GM19467 (cell line): ENCODE measurements around the gene FBN2.

Experiments used
- ATAC-seq: cut with Tn5 transposase; IDR thresholded peaks from one replicate; pipeline ENCODE4 v1.9.1; 2021; ENCODE audit warnings: mild to moderate bottlenecking, moderate library complexity; ENCODE audit not compliant: unreplicated experiment

Gene FBN2

DNA sequence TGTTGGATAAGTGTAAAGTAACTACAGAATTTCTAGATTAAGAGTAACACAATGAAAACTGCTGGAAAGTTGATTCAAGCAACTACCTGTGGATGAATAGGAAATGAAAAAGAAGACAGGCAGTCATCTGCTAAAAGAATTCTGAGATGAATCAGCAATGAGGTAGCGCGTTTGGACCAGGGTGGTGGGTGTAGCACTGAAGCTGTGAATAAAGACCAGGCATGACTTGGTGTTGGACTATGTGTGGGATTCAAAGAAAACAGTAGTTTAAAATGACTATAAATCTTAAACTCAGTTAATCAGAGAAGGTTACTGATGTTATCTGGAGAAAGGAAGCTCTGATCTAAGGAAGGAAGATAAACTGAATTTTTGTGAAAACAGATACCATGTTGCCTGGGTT is 159.8 kb downstream of the FBN2 start:
- ATAC-seq: no peak

DNA sequence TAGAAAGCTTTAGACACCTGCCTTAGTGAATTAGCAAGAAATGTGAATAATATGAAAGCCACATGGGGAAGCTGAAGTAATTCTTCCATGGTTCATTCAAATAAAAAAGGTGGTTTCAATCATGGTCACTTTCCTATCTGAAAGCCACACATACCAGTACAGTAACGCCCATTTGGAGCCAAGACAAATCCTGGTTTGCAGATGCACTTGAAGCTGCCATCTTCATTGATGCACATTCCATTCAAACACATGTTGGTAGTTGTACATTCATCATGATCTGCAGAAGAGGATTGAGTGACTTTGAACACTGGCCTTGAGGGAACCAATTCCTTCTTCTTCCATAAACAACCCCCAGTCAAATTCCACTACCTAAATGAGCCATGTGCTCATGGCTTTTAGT is 161.5 kb downstream of the FBN2 start:
- no peak for ATAC-seq

DNA sequence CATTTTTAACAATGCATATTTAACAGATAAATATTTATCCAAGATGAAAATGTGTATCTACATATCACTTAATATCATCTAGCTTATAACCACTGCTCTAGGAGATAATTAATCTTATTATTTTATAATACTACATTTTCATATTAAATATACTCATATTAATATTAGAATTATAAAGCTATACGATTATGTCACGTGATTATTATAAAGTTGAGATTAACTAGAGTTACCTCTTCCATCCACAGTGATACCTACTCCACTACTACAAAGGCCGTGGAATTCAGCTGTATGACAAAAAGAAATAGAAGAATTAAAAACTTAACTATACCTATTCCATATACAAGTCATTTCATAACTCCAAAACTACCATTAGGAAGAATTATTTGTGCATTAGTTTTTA is 171.9 kb downstream of the FBN2 start:
- no peak for ATAC-seq

DNA sequence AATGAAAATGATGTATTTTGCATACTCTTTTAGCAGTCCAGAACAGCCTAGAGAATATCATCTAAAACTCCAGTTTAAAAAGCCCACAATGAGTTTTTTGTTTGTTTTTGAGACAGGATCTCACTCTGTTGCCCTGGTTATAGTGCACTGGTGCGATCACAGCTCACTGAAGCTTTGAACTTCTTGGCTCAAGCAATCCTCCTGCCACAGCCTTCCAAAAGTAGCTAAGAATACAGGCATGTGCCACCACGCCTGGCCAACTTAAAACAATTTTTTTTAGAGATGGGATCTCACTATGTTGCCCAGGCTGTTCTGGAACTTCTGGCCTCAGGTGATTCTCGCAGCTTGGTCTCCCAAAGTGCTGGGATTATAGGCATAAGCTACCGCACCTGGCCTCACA is 175.7 kb downstream of the FBN2 start:
- no peak for ATAC-seq

DNA sequence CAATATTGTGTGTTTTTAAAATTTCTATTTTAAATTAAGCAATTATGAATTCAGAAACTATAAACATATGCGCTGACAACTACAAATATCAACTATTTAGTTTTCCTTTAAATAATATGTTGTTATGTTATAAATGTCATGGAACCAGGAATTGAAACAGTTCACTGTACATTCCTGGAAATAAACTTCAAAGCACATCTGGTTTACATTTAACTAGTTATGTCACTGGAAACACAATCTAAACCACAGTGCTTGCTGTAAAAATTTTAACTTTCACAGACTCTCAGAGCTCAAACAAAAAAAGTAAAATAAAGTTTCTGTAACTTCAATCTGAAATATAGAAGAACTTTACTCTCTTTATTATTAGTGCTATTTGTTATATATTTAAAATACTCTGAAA is 179.2 kb downstream of the FBN2 start:
- ATAC-seq: no peak

DNA sequence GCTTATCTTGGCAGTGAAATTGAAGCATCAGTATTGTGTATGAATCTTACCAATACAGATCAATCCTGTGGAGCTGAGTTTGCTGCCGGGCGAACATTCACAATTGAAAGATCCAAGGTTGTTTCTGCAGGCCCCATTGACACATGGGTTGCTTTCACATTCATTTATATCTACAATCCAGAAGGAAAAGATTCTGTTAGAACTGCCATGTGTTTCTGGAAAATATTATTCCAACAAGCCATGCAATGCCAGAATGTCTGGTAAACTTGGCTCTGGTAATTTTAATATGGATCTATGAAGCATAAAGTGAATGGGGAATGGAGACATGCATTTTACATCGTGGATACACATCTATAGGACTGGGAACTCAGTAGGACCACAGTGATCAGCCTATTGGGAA is 180.8 kb downstream of the FBN2 start:
- ATAC-seq: no peak

DNA sequence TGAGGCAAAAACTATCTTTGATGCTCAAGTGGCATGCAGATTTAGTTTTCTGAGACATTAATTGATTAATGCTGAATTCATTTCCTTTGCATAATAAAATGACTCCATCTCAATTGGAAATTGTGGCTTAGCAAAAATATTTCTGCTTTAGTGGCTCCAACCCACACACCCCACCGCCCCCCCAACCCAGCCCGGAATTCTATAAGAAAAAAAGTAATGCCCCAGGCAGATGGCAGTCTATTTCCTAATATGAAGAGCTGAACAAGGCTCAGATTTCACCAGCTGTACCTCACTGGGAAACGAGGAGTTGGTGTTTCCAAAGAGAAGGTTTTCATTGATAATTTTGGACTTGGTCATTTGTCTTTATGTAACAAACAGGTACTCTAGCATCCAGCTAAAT is 182.1 kb downstream of the FBN2 start:
- no peak for ATAC-seq

DNA sequence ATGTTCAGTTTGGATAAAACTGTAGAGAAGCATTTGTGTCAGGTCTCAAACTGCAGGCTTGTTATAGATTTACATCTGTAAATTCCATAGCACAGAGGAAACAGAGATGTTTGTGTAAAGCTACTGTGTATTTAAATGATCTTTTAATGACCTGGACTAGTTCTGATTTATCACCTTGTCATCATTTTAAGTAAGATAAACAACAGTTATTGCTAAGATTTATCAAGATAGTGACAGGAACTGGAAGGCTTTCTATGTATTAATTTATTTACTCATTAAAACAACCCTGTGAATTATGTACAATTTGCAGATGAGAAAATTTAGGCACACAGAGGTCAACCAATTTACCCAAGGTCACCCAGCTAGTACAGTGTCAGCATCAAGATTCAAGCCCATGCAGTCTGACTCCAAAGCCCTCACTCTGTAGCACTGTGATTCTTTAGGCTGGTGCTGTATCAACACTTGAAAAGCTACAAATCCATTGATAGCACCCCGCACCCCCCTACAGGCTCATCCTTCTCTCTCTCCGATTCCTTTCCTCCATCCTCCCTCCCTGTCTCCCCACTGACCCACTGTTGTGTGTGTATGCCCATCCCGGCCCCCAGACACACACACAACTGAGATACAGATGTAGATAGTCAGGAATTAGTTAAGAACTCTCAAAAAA is 184.5 kb downstream of the FBN2 start:
- no peak for ATAC-seq

DNA sequence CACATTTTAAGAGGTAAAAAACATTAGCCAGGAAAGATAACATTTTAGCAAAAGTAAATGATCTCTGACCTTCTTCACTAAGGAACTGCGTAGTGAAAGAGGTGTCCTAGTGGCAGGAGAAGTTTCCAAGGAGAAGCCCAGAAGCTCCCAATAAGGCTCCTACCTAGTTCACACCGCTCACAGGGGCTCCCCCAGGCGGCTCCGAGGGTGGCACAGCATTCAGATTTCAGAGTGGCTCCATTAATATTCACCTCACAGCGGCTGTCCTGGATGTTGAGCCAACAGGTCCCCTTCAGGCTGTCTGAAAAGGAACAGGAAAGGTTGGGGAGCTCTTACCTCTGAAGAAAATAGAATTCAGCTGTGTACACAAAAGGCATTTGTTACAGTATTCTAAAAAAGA is 187.3 kb downstream of the FBN2 start:
- no peak for ATAC-seq

DNA sequence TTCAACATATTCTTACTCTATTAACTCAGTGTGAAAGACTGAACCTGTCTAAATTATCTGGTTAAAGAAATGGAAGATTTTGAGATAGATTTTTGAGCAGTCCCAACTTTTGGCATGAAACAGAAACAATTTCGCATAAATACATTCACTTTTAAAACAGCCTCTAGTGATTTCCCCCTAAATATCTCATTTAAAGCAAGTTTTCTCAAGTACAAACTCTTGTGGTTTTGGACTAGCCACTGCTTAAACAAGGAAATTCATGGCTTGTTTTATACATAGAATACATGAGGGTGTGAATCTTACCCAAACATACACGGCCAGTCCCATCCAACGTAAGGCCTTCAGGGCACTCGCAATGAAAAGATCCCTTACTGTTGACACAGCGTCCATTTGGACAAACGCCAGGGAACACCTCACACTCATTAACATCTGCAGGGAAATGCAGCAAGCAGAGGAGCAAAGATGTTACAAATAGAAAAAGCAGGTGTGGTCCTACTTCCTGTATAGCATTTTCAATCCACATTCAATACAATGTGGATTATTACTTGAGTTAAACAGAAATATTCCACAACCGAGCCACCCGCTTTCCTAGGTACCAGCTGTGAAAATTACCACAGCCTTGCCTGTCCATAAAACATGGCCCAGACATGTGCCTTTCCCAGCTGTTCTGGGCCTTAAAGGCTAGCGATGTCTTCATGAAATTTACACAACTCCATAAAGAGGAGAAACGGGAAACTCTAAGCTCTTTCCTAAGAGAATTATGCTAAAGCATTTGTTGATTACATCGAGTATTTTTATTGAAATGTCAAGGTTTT is 188.8 kb downstream of the FBN2 start:
- ATAC-seq: no peak

DNA sequence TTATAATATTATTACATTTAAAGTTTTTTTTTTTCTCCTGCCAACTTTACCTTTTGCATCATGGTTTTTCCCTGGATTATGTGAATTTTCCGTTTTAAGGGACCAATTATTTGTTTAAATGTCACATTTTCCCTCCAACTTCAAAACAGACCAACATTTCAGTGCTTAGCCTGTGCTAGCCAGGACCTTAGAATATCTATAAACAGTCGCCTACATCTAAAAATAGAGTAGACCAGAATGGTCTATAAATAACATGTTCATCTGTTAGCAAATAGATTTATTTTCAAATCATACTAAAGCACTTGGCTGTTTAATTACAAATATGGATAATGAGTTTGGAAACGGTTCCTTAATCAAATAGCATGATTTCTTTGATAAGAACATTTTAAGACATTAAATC is 192.0 kb downstream of the FBN2 start:
- ATAC-seq: no peak

DNA sequence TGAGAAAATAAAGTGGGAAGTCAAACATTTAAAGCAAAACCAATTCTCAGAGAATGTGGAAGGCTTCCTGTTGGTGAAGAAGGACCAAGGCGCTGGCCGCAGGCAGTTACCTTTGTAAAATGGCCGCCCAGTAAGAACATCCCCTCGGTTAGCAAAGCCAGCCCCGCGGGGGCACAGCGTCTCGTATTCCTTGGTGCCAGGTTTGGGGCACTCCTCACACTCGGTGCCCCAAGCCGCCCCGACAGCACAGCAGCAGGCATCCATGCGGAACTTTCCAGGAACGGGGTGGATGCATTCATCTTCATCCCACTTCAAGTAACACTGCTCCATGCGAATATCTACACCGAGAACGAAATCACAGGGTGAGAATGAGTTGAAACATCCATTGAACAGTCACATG is 192.8 kb downstream of the FBN2 start:
- no peak for ATAC-seq

DNA sequence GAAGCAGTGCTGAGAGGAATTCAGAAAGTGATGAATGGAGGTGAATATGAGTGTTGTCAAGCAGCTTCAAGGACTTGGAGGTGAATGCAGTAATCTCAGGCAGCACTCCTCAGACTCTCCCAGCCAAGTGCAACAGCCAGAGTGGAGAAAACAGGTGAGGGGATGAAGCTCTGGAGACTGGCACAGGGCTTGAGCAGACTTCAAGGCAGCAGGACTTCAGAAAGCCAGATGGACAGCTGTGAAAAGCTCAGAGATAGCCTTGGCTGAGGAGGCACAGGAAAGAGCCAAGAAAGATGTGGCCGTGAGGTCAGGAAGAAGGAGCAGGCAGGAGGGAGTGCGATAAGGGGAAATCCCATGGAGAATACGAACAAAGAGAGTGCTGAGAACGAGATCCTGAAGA is 194.9 kb downstream of the FBN2 start:
- ATAC-seq: no peak

DNA sequence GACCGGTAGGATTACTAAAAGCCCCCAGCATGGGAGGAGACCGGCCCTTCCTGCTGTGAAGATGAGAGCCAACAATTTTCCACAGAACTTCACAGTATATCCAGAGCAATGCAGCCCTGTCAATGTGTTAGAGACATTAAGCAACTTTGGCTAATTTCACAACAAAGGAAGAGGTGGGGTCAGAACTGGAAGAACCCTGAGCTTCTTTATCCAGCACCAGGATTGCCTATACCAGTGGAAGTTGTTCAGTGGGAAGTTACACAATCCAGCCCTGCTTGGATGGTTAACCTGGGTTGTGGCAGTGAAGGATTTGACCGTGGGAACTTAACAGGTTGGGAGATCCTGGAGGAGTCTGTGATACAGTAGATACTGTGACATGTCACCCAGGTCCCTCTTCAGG is 197.0 kb downstream of the FBN2 start:
- ATAC-seq: no peak

DNA sequence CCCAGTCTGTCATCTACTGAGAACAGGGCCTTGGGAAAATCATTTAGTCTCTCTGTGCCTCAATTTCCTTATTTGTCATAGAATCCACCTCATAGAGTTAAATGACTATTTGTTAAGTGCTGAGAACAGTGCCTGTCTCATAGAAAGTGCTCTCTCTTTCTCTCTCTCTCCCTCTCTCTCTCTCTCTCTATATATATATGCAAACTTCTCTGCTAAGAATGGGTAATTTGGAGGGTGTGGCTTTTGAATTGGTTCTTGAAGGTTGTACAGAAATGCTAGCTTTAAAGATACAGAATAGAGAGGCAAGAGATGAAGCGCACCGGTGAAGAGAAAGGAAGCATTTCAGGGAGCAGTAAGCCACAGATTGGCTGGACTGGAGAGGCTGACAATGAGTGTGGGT is 197.4 kb downstream of the FBN2 start:
- no peak for ATAC-seq

DNA sequence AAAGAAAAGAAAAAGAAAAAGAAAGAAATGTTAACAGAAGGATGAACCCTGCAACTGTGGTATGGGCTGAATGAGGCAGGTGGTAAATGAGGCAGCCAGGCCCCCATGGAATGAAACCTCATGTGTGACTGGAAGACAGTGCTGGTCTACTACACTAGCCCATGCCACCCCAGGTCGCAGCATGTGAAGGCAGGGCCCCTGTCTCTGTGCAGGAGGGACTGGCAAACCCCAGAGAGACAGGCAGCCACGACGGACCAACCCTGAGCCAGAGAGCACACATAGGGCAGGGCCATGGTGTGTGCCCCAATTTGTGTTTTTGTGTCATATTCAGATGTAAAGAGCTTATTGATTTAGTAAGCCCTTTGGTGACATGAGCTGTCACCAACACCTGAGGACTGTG is 198.5 kb downstream of the FBN2 start:
- no peak for ATAC-seq

DNA sequence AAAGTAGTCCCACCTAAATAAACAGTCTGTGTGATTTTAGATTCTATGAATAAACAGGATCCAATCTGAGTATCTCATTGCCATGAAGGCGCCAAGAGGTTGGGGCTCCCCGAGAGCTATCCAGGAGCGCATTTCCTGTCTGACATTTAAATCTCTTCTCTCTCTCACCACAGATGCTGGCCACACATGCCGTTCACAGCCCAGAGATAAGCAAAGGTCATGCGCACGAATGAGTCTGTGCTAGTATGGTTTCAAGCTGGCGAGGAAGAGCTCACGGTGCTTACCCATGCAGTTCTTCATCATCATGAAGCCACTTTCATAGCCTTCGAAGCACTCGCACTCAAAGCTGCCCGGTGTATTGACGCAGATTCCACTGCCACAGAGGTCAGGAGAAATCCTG is 199.4 kb downstream of the FBN2 start:
- ATAC-seq: no peak

DNA sequence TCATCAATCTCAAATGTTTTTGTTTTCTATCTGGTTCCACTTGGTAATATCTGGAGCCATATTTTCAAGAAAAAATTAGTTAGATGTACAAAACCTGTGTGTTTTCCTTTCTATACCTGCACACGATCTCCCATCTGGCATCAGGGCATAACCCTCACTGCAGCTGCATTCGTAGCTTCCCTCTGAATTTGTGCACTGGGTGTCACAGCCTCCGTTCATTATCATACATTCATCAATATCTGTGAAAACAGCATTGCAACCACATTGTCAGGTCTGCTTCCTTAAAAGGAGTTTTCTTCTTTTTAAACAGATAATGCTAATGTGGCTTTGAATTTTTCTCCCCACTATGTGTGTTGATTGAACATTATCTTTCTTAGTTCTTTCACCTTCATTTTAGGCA is 202.7 kb downstream of the FBN2 start:
- ATAC-seq: no peak

DNA sequence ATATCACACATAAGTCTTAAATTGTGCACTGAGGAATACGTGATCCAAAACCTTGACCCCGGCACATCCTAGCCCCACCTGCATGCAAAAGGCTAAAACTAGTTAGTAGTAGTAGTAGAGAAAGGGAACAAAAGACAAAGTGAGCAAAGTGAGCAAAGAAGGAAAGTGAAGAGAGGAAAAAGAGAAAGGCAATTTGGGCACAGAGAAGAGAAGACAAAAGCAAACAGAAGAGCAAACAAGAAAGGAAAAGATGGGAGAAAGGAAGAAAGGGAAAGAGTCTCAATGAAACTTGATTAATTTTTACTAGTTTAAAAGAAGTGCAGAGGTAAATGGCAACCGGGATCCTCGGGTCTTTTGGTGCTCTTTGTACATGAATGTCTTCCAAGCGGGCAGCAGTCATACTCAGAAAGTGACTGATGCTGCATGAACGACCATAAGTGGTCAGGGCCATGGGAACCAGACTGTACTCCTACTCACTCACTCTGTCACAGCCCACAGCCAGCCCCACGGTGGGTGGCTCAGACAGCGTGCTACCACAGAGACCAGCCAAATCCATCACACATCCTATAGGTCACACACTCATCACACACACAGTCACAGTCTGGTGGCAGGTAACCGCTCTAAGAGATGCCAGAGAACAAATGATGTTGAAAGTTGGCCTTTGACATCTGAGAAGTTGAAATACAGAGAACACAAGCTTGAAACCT is 203.9 kb downstream of the FBN2 start:
- no peak for ATAC-seq

DNA sequence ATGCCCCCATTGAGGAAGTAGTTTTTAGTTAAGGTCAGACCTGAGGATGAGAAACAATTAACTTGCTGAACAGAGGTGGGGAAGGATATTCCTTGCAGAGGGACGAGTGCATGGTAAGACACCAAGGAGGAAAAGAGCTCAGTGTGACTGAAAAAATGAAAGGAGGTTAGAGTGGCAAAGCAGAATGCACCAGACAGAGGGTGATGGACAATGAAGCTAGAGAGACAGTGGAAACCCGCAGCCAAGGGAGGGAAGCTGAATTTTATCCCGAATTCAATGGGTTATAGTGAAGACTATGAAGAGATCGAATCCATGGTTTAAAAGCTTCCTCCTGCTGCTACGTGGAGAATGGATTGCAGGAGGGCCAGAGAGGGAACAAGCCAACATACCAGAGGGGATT is 206.8 kb downstream of the FBN2 start:
- no peak for ATAC-seq

DNA sequence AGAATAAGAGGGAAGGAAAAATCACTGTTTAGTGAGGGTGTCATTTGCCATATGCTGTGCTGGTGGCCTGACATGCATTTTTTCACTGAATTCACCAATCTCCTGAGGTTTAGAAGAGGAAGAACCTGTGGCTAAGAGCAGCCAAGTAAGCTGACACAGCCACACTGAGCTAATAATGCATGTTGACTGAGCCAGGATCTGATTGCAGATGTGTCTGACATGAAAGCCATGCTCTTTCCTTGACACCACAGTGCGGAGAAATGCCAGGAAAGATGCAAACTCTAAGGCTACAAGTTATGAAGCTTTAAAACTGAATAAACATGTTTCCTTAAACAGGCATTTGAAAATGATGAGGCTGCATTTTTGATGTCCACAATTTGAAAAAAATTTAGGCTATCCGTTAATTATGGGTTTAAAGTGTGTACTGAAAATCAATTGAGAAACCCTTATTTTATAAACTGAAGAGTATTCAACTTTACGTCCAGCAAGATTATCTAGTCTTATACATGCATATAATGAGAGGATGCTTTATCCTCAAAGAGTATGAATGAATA is 208.6 kb downstream of the FBN2 start:
- ATAC-seq: no peak

DNA sequence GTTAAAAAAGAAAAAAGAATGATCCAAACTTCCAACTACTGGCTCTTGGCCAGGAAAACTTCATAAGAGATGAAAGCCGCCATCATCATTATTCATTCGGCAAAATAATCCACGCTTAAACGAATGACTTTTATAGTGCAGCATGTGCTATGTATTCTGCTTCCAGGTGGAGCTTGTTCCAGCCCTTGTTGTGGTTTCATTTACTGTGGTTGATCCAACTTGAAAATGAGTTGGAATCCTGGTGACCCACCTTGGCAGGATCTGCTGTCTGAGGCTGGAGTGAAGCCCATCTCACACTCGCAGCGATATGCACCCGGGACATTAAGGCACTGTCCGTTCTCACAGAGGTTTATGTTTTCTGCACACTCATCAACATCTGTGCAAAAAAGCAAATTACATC is 209.6 kb downstream of the FBN2 start:
- ATAC-seq: no peak
